Epithelial cell of proximal tubule (primary cell): Measurements from ENCODE around the gene CEP152. TPM values are rescaled to one million over a fixed set of nuclear protein-coding genes. Genes with fewer than 3 reads are reported as not detected.

ENCODE experiments used
- DNase-seq: peaks from one replicate; pipeline ENCODE4 v3.0.0-alpha.2; 2011; ENCODE audit warnings: low read depth
- H3K4me3 ChIP-seq: 2 replicates; pipeline ENCODE4 v1.5.1; 2011; ENCODE audit warnings: low read depth, mild to moderate bottlenecking, low read length
- CTCF ChIP-seq: conservative IDR thresholded peaks from 2 replicates; pipeline ENCODE4 v1.5.1; 2012; ENCODE audit warnings: low read depth, mild to moderate bottlenecking, low read length
- total RNA-seq: library from RNA; depleted of rRNA; stranded (reverse); fragments of >200 nt; gene quantifications from 2 replicates; pipeline ENCODE4 v1.2.3, GENCODE V29; 2015

Gene CEP152
- total RNA-seq, 1 donor from 2014 or later, result 14.1 TPM

GRCh38 chr15:48777645-48778330 is 33.1 kb downstream of the CEP152 start:
- no peak for DNase-seq
- TF ChIP-seq CTCF, result no peak
- H3K4me3 ChIP-seq, result no peak overlapping the region

GRCh38 chr15:48775546-48775945 is 35.3 kb downstream of the CEP152 start:
- DNase-seq, result no peak
- no peak for TF ChIP-seq CTCF
- H3K4me3 ChIP-seq, result no peak overlapping the region

- DNase-seq, result no peak
- no peak for TF ChIP-seq CTCF
- no peak overlapping the region for H3K4me3 ChIP-seq
These were observed 36.4 kb downstream of the CEP152 start for GRCh38 chr15:48774484-48774883.

GRCh38 chr15:48766196-48766595 is 44.7 kb downstream of the CEP152 start:
- peak; percentile 7 for DNase-seq
- no peak for TF ChIP-seq CTCF
- no peak overlapping the region for H3K4me3 ChIP-seq

GRCh38 chr15:48765022-48765421 is 45.8 kb downstream of the CEP152 start:
- H3K4me3 ChIP-seq, result no peak overlapping the region
- no peak for DNase-seq
- no peak for TF ChIP-seq CTCF

GRCh38 chr15:48761393-48762158 is 49.3 kb downstream of the CEP152 start:
- H3K4me3 ChIP-seq, result no peak overlapping the region
- DNase-seq, result no peak
- no peak for TF ChIP-seq CTCF
